Stomach (tissue), 9 donors: Measurements from ENCODE around the gene TXNDC2. TPM values are rescaled to one million over a fixed set of nuclear protein-coding genes. Genes with fewer than 3 reads are reported as not detected.

Source experiments
- DNase-seq, 2 donors: peaks; one replicate each; pipeline versions ENCODE4 v3.0.0 to v3.0.0-alpha.2; 2013 to 2019
- H3K27ac ChIP-seq, 5 donors: fragments of 200-600 bp in 4 of 5; sonication (generic) in 4 of 5; one replicate each; pipeline ENCODE4 v1.5.1; 2013 to 2019; ENCODE audit warnings: mild to moderate bottlenecking in 1 of 5, moderate library complexity in 1 of 5
- H3K27me3 ChIP-seq, 3 donors: fragments of 200-600 bp; sonication (generic); one replicate each; pipeline ENCODE4 v1.5.1; 2017 to 2019; ENCODE audit warnings: mixed run types in 1 of 3
- H3K36me3 ChIP-seq, 4 donors: fragments of 200-600 bp; sonication (generic); 1 replicate in 3 of 4; 2 replicates in 1 of 4; pipeline ENCODE4 v1.5.1; 2016 to 2019
- H3K4me1 ChIP-seq, 4 donors: fragments of 200-600 bp; sonication (generic); one replicate each; pipeline ENCODE4 v1.5.1; 2016 to 2019
- H3K4me3 ChIP-seq, 4 donors: fragments of 200-600 bp; sonication (generic) in 3 of 4; one replicate each; pipeline ENCODE4 v1.5.1; 2016 to 2019; ENCODE audit warnings: mild to moderate bottlenecking in 1 of 4
- H3K9me3 ChIP-seq, 4 donors: fragments of 200-600 bp; sonication (generic); one replicate each; pipeline ENCODE4 v1.5.1; 2016 to 2019
- CTCF ChIP-seq, 7 experiments: fragments of 450-650 bp in 4 of 7; fragments of 200-600 bp in 3 of 7; sonication (generic) in 3 of 7; IDR thresholded peaks; one replicate each; pipeline ENCODE4 v1.5.1; 2016 to 2019; ENCODE audit warnings: antibody characterized with exemption in 7 of 7, control low read depth in 2 of 7, mild to moderate bottlenecking in 1 of 7
- EP300 ChIP-seq: sonication (generic); formaldehyde crosslinking; IDR thresholded peaks from one replicate; pipeline ENCODE4 v1.6.1; 2017; ENCODE audit warnings: antibody characterized with exemption
- POLR2A ChIP-seq, 4 donors: fragments of 450-650 bp; IDR thresholded peaks; one replicate each; pipeline ENCODE4 v1.6.1; 2016; ENCODE audit warnings: antibody characterized with exemption in 4 of 4, control low read depth in 2 of 4, mild to moderate bottlenecking in 1 of 4, moderate library complexity in 1 of 4
- POLR2AphosphoS5 ChIP-seq, 3 donors: sonication (generic); formaldehyde crosslinking; IDR thresholded peaks; one replicate each; pipeline ENCODE4 v1.6.1; 2016; ENCODE audit warnings: antibody characterized with exemption in 3 of 3
- WGBS, 5 donors: extraction: QIAGEN DNeasy Blood & Tissue Kit in 3 of 5; methylation state at CpG; one replicate each; pipeline versions ENCODE4 v1.1.5 to v1.1.7; 2013 to 2018; 5-methylcytosine and 5-hydroxymethylcytosine counted together
- intact Hi-C: fragments of 100-400 bp; cut with DNase I; formaldehyde crosslinking; loops from one replicate; pipeline ENCODE4 v1.15.1; 2023; ENCODE audit warnings: low total_unique reads
- polyA plus RNA-seq, 3 donors: library from polyadenylated mRNA; stranded (reverse); fragments of 200-250 nt; gene quantifications; one replicate each; pipeline ENCODE4 v1.2.3, GENCODE V29; 2013
- small RNA-seq, 4 donors: library from RNA; depleted of rRNA; stranded (forward); fragments of <200 nt; gene quantifications; one replicate each; pipeline ENCODE3, GENCODE V24; 2016
- total RNA-seq, 5 donors: library from RNA; depleted of rRNA; stranded (reverse); fragments of >200 nt; gene quantifications; one replicate each; pipeline versions ENCODE4 v1.1.0 to v1.2.3, GENCODE V29; 2014 to 2016
- donor health status: healthy with polysubstance abuse.
- donor health status: Bipolar disorder and iron deficiency.
- donor health status: healthy.

Gene TXNDC2
- total and polyA plus RNA-seq, 8 donors = 0.18 TPM; not detected in 7

GRCh38 chr18:9931678-9932077 lies 45.9 kb downstream of the TXNDC2 start:
- WGBS, 5 donors = 66 to 75% (median 73%) methylated on average over 5 of the region's 5 CpGs
- Histone ChIP-seq H3K36me3 (peaks cover 6 to 38% (median 29%) of the 10 kb centered on the region in 4 donors), H3K27me3 (no peaks in the 10 kb centered on the region), H3K4me3 (no peak overlapping the region), H3K9me3 (no peaks in the 10 kb centered on the region), H3K27ac (no peak overlapping the region), H3K4me1 (peaks cover 11 to 87% (median 57%) of the 10 kb centered on the region in 4 donors)
- intact Hi-C loops = no loop called here
- TF ChIP-seq CTCF (IDR thresholded peaks at IDR 0.05) (no peak), EP300 (no peak), POLR2A (IDR thresholded peaks at IDR 0.05) (no peak), POLR2AphosphoS5 (IDR thresholded peaks at IDR 0.05) (no peak)
- DNase-seq = no peak

GRCh38 chr18:9933865-9934264 lies 48.1 kb downstream of the TXNDC2 start:
- H3K27ac ChIP-seq = no peak overlapping the region
- H3K4me3 ChIP-seq = no peak overlapping the region
- H3K27me3 ChIP-seq = no peaks in the 10 kb centered on the region
- H3K9me3 ChIP-seq = no peaks in the 10 kb centered on the region
- DNase-seq = no peak
- peaks cover 7 to 59% (median 51%) of the 10 kb centered on the region in 4 donors for H3K36me3 ChIP-seq
- H3K4me1 ChIP-seq = peaks cover 0 to 80% (median 47%) of the 10 kb centered on the region in 4 donors
- TF ChIP-seq POLR2A (IDR thresholded peaks at IDR 0.05) (no peak), EP300 (no peak), CTCF (IDR thresholded peaks at IDR 0.05) (no peak), POLR2AphosphoS5 (IDR thresholded peaks at IDR 0.05) (no peak)
- 80 to 88% (median 88%) methylated on average over 3 of the region's 3 CpGs for WGBS, 5 donors
- intact Hi-C loops = no loop called here

GRCh38 chr18:9934274-9934673 lies 48.5 kb downstream of the TXNDC2 start:
- Histone ChIP-seq H3K27ac (no peak overlapping the region), H3K4me3 (no peak overlapping the region), H3K36me3 (peaks cover 7 to 63% (median 55%) of the 10 kb centered on the region in 4 donors), H3K4me1 (peaks cover 0 to 76% (median 43%) of the 10 kb centered on the region in 4 donors), H3K9me3 (no peaks in the 10 kb centered on the region), H3K27me3 (no peaks in the 10 kb centered on the region)
- no peak for TF ChIP-seq CTCF (IDR thresholded peaks at IDR 0.05)
- TF ChIP-seq EP300 = no peak
- TF ChIP-seq POLR2A (IDR thresholded peaks at IDR 0.05) = no peak
- TF ChIP-seq POLR2AphosphoS5 (IDR thresholded peaks at IDR 0.05) = no peak
- intact Hi-C loops = no loop called here
- 49 to 74% (median 67%) methylated on average over 3 of the region's 3 CpGs for WGBS, 5 donors
- no peak for DNase-seq

Small RNA genes within 50 kb of the gene (small RNA-seq; reads per million reads assigned to genes)
- gene RNA5SP449 (0 reads per million in 4 donors), gene RNA5SP450 (0.46 to 2.1 (median 1.1) reads per million in 4 donors)

Other genes with a start within 250 kb of the TXNDC2 start
- 10 to 100 TPM; 10.1 to 65.5 (median 47.8) TPM for gene RAB31, start 177.7 kb upstream of the TXNDC2 start, total RNA-seq
- gene RAB31, start 177.7 kb upstream of the TXNDC2 start, polyA plus RNA-seq = 10 to 100 TPM; 20.4 to 52.2 (median 25.8) TPM
- 100 to 1,000 TPM; 118 to 822 (median 195) TPM for gene VAPA, start 28.0 kb downstream of the TXNDC2 start, total RNA-seq
- 100 to 1,000 TPM; 113 to 184 (median 135) TPM for gene VAPA, start 28.0 kb downstream of the TXNDC2 start, polyA plus RNA-seq